Measurements from ENCODE around the gene NUAK2.

The NUAK2 gene

DNA sequence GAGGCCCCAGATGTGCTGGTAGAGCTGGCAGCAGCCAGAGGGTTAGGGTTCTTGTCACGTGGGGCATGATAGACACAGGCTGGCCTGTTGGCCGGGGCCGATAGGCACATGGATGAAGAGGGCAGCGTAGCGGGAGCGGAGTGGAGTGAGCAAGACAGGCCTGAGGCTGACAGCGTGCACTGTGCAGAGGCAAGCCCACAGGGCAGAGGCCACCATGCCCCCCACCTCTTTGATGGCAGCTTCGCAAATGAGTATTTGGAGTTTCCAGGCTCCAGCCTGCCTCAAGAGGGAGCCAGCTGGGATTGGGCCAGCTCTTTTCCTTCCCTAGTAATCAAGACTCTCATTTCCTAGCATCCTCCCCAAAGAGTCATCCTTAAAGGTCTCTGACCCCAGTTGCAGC is 50.3 kb downstream of the NUAK2 start (continued):
- TF ChIP-seq, protein P1, sequence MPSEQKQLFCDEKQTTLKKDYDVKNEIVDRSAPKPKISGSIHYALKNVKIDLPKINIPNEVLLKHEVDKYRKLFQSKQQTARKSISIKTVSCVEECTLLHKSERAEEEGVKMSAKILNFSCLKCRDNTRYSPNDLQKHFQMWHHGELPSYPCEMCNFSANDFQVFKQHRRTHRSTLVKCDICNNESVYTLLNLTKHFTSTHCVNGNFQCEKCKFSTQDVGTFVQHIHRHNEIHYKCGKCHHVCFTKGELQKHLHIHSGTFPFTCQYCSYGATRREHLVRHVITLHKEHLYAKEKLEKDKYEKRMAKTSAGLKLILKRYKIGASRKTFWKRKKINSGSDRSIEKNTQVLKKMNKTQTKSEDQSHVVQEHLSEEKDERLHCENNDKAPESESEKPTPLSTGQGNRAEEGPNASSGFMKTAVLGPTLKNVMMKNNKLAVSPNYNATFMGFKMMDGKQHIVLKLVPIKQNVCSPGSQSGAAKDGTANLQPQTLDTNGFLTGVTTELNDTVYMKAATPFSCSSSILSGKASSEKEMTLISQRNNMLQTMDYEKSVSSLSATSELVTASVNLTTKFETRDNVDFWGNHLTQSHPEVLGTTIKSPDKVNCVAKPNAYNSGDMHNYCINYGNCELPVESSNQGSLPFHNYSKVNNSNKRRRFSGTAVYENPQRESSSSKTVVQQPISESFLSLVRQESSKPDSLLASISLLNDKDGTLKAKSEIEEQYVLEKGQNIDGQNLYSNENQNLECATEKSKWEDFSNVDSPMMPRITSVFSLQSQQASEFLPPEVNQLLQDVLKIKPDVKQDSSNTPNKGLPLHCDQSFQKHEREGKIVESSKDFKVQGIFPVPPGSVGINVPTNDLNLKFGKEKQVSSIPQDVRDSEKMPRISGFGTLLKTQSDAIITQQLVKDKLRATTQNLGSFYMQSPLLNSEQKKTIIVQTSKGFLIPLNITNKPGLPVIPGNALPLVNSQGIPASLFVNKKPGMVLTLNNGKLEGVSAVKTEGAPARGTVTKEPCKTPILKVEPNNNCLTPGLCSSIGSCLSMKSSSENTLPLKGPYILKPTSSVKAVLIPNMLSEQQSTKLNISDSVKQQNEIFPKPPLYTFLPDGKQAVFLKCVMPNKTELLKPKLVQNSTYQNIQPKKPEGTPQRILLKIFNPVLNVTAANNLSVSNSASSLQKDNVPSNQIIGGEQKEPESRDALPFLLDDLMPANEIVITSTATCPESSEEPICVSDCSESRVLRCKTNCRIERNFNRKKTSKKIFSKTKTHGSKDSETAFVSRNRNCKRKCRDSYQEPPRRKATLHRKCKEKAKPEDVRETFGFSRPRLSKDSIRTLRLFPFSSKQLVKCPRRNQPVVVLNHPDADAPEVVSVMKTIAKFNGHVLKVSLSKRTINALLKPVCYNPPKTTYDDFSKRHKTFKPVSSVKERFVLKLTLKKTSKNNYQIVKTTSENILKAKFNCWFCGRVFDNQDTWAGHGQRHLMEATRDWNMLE (tag by site-specific recombination; conservative IDR thresholded peaks at IDR 0.05; ENCODE audit: low read depth) = no peak
- TF ChIP-seq ZNF571 (tag by site-specific recombination; IDR thresholded peaks at IDR 0.05) = no peak
- TF ChIP-seq, protein P2, sequence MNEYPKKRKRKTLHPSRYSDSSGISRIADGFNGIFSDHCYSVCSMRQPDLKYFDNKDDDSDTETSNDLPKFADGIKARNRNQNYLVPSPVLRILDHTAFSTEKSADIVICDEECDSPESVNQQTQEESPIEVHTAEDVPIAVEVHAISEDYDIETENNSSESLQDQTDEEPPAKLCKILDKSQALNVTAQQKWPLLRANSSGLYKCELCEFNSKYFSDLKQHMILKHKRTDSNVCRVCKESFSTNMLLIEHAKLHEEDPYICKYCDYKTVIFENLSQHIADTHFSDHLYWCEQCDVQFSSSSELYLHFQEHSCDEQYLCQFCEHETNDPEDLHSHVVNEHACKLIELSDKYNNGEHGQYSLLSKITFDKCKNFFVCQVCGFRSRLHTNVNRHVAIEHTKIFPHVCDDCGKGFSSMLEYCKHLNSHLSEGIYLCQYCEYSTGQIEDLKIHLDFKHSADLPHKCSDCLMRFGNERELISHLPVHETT (tag by site-specific recombination; IDR thresholded peaks at IDR 0.05) = no peak

DNA sequence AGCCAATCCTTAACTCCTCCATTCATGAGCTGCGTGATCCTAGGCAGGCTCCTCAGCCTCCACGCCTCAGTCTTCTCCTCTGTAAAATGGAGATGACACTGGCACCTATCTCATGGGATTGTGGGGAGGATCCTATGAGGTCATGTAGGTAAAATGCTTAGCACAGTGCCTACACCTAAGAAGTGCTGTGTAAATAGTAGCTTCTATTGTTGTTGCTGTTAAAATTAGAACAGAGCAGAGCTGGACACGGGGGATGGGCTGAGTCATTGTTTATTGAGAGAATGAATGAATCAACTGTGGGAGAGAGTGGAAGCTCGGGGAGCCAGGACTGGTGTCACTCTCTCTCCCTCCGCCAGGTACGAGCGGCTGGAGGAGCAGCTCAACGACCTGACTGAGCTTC is 50.8 kb downstream of the NUAK2 start:
- Histone ChIP-seq H3K4me1 (ENCODE audit: control insufficient read depth, insufficient read depth, low read length) (peaks cover 5% of the 10 kb centered on the region; the same call in 1 of the 2 replicates), H3K4me3 (ENCODE audit: low read depth, low read length) (no peak overlapping the region), H3K27ac (ENCODE audit: extremely low read depth, low read depth, low read length) (no peak overlapping the region), H3K9me3 (ENCODE audit: control insufficient read depth, insufficient read depth, low read depth, low read length) (no peaks in the 10 kb centered on the region), H3K36me3 (ENCODE audit: control insufficient read depth in 2 of 2, insufficient read depth in 1 of 2, low read length in 2 of 2) (peaks cover 0 to 16% of the 10 kb centered on the region in 2 experiments; a peak in 1 of 3 replicates)
- ChIA-PET POLR2A (interaction anchor here (0.7 to 1.5 kb wide), 5 partner anchors 14 to 95 kb away, joined by 3 to 4 read pairs (median 4); partner anchors contain the start of gene NUAK2), CTCF (interaction anchor here (0.6 to 11.8 kb wide), 10 partner anchors 10 to 254 kb away, joined by 3 to 669 read pairs (median 8); partner anchors contain the start of gene NUAK2)
- TF ChIP-seq, protein P3, sequence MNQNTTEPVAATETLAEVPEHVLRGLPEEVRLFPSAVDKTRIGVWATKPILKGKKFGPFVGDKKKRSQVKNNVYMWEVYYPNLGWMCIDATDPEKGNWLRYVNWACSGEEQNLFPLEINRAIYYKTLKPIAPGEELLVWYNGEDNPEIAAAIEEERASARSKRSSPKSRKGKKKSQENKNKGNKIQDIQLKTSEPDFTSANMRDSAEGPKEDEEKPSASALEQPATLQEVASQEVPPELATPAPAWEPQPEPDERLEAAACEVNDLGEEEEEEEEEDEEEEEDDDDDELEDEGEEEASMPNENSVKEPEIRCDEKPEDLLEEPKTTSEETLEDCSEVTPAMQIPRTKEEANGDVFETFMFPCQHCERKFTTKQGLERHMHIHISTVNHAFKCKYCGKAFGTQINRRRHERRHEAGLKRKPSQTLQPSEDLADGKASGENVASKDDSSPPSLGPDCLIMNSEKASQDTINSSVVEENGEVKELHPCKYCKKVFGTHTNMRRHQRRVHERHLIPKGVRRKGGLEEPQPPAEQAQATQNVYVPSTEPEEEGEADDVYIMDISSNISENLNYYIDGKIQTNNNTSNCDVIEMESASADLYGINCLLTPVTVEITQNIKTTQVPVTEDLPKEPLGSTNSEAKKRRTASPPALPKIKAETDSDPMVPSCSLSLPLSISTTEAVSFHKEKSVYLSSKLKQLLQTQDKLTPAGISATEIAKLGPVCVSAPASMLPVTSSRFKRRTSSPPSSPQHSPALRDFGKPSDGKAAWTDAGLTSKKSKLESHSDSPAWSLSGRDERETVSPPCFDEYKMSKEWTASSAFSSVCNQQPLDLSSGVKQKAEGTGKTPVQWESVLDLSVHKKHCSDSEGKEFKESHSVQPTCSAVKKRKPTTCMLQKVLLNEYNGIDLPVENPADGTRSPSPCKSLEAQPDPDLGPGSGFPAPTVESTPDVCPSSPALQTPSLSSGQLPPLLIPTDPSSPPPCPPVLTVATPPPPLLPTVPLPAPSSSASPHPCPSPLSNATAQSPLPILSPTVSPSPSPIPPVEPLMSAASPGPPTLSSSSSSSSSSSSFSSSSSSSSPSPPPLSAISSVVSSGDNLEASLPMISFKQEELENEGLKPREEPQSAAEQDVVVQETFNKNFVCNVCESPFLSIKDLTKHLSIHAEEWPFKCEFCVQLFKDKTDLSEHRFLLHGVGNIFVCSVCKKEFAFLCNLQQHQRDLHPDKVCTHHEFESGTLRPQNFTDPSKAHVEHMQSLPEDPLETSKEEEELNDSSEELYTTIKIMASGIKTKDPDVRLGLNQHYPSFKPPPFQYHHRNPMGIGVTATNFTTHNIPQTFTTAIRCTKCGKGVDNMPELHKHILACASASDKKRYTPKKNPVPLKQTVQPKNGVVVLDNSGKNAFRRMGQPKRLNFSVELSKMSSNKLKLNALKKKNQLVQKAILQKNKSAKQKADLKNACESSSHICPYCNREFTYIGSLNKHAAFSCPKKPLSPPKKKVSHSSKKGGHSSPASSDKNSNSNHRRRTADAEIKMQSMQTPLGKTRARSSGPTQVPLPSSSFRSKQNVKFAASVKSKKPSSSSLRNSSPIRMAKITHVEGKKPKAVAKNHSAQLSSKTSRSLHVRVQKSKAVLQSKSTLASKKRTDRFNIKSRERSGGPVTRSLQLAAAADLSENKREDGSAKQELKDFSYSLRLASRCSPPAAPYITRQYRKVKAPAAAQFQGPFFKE (tag by site-specific recombination; IDR thresholded peaks at IDR 0.05; ENCODE audit: borderline replicate concordance) = no peak
- TF ChIP-seq ZNF510 (tag by site-specific recombination; IDR thresholded peaks at IDR 0.05; ENCODE audit: insufficient replicate concordance) (no peak), KLF8 (tag by site-specific recombination; IDR thresholded peaks at IDR 0.05) (peak; percentile 39; the same call in 1 of the 2 replicates), ZNF600 (tag by site-specific recombination; IDR thresholded peaks at IDR 0.05) (0 out of 2 replicates have a peak, but pooled peaks have one; percentile 12), ZBTB1 (tag by site-specific recombination; IDR thresholded peaks at IDR 0.05) (no peak), ZNF324 (tag by site-specific recombination; IDR thresholded peaks at IDR 0.05) (no peak), ZNF394 (tag by site-specific recombination; IDR thresholded peaks at IDR 0.05; ENCODE audit: borderline replicate concordance) (no peak), HOXC10 (CRISPR knock-in tag; IDR thresholded peaks at IDR 0.05) (no peak), ZNF239 (tag by site-specific recombination; IDR thresholded peaks at IDR 0.05) (no peak), SALL2 (tag by site-specific recombination; IDR thresholded peaks at IDR 0.05; ENCODE audit: borderline replicate concordance) (no peak), ZEB2 (tag by site-specific recombination; IDR thresholded peaks at IDR 0.05) (no peak), ZFHX2 (tag by site-specific recombination; conservative IDR thresholded peaks at IDR 0.05) (peak; percentile 27; the same call in 1 of the 2 replicates)
- TF ChIP-seq, protein P4, sequence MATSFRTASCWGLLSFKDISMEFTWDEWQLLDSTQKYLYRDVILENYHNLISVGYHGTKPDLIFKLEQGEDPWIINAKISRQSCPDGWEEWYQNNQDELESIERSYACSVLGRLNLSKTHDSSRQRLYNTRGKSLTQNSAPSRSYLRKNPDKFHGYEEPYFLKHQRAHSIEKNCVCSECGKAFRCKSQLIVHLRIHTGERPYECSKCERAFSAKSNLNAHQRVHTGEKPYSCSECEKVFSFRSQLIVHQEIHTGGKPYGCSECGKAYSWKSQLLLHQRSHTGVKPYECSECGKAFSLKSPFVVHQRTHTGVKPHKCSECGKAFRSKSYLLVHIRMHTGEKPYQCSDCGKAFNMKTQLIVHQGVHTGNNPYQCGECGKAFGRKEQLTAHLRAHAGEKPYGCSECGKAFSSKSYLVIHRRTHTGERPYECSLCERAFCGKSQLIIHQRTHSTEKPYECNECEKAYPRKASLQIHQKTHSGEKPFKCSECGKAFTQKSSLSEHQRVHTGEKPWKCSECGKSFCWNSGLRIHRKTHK (tag by site-specific recombination; IDR thresholded peaks at IDR 0.05) = no peak
- TF ChIP-seq, protein P5, sequence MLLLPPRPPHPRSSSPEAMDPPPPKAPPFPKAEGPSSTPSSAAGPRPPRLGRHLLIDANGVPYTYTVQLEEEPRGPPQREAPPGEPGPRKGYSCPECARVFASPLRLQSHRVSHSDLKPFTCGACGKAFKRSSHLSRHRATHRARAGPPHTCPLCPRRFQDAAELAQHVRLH (tag by site-specific recombination; IDR thresholded peaks at IDR 0.05) = no peak
- TF ChIP-seq, protein P6, sequence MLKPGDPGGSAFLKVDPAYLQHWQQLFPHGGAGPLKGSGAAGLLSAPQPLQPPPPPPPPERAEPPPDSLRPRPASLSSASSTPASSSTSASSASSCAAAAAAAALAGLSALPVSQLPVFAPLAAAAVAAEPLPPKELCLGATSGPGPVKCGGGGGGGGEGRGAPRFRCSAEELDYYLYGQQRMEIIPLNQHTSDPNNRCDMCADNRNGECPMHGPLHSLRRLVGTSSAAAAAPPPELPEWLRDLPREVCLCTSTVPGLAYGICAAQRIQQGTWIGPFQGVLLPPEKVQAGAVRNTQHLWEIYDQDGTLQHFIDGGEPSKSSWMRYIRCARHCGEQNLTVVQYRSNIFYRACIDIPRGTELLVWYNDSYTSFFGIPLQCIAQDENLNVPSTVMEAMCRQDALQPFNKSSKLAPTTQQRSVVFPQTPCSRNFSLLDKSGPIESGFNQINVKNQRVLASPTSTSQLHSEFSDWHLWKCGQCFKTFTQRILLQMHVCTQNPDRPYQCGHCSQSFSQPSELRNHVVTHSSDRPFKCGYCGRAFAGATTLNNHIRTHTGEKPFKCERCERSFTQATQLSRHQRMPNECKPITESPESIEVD (tag by site-specific recombination; IDR thresholded peaks at IDR 0.05) = no peak
